HepG2 (cell line): Measurements from ENCODE around the gene EPHA10. TPM values are rescaled to one million over a fixed set of nuclear protein-coding genes. Genes with fewer than 3 reads are reported as not detected.

Source experiments
- ATAC-seq: fragments of 200-7000 bp; cut with Tn5 transposase; 3 replicates; pipeline ENCODE4 v1.9.1; 2020; ENCODE audit warnings: mild to moderate bottlenecking, moderate library complexity
- BruUV-seq: library from RNA; stranded (reverse); fragments of 400-500 nt; replicated peaks from 2 replicates; lab custom pipeline; 2021; lab: Mats Ljungman, UMichigan
- CTCF ChIA-PET: fragments of 300-600 bp; formaldehyde crosslinking; extraction: SDS; loops from one replicate; lab custom pipeline; 2021; ENCODE audit warnings: low total read pairs, inconsistent platforms, low intra/inter-chr PET ratio; lab: Yijun Ruan, JAX
- POLR2A ChIA-PET: fragments of 350-600 bp; sonication (Branson Sonifier 250); formaldehyde crosslinking; loops from one replicate; lab custom pipeline; 2020; ENCODE audit warnings: antibody characterized with exemption, inconsistent platforms; lab: Yijun Ruan, JAX
- DNase-seq: peaks from one replicate; pipeline ENCODE4 v3.0.0-alpha.2; 2015; ENCODE audit warnings: low spot score
- FAIRE-seq: peaks from 3 replicates; lab custom pipeline; 2011; peaks lifted over from hg19 to GRCh38; lab: Jason Lieb, UNC
- H2AFZ ChIP-seq: one replicate; pipeline ENCODE4 v1.6.1; 2011; ENCODE audit warnings: low read length, inconsistent platforms
- H3K27ac ChIP-seq: fragments of 300-600 bp; 3 replicates; pipeline ENCODE4 v1.8.0; 2011; ENCODE audit warnings: mixed run types, mild to moderate bottlenecking, mixed read lengths, low read length, inconsistent platforms; ENCODE audit not compliant: insufficient read depth; ENCODE audit errors: extremely low read length
- H3K27me3 ChIP-seq, 2 experiments: fragments of 200-600 bp in 1 of 2; 2 replicates in 1 of 2; 3 replicates in 1 of 2; pipeline versions ENCODE4 v1.6.0 to v1.8.0; 2011; ENCODE audit warnings: low read length in 2 of 2, mild to moderate bottlenecking in 2 of 2, moderate library complexity in 2 of 2, inconsistent platforms in 1 of 2; ENCODE audit not compliant: insufficient read depth in 2 of 2, control insufficient read depth in 1 of 2
- H3K36me3 ChIP-seq, 2 experiments: fragments of 200-600 bp in 1 of 2; replicated peaks in 1 of 2; 2 replicates in 1 of 2; 3 replicates in 1 of 2; pipeline versions ENCODE4 v1.5.1 to v1.8.0; 2011; ENCODE audit warnings: low read length in 2 of 2, inconsistent platforms in 1 of 2; ENCODE audit not compliant: insufficient read depth in 2 of 2, control insufficient read depth in 1 of 2
- H3K4me1 ChIP-seq: 2 replicates; pipeline ENCODE4 v1.5.1; 2012; ENCODE audit warnings: low read length, inconsistent platforms; ENCODE audit not compliant: insufficient read depth
- H3K4me2 ChIP-seq: 2 replicates; pipeline ENCODE4 v1.6.0; 2011; ENCODE audit warnings: low read depth, low read length, inconsistent platforms
- H3K4me3 ChIP-seq, 3 experiments: fragments of 200-600 bp in 1 of 3; sonication (generic), shearing (Covaris generic) in 1 of 3; replicated peaks in 1 of 3; 2 replicates each; pipeline ENCODE4 v1.5.1; 2011 to 2016; ENCODE audit warnings: low read length in 3 of 3, inconsistent platforms in 2 of 3, low read depth in 2 of 3, mild to moderate bottlenecking in 2 of 3, control low read depth in 1 of 3, mixed read lengths in 1 of 3; ENCODE audit not compliant: insufficient read depth in 1 of 3
- H3K79me2 ChIP-seq: one replicate; pipeline ENCODE4 v1.6.1; 2011; ENCODE audit warnings: low read length, inconsistent platforms; ENCODE audit not compliant: insufficient read depth
- H3K9ac ChIP-seq: 2 replicates; pipeline ENCODE4 v1.6.0; 2011; ENCODE audit warnings: mild to moderate bottlenecking, low read depth, low read length, inconsistent platforms; ENCODE audit not compliant: insufficient read depth
- H3K9me3 ChIP-seq: 2 replicates; pipeline ENCODE4 v1.5.1; 2012; ENCODE audit warnings: mild to moderate bottlenecking, low read length
- H4K20me1 ChIP-seq: 2 replicates; pipeline ENCODE4 v1.6.0; 2011; ENCODE audit warnings: inconsistent platforms, mild to moderate bottlenecking, low read length, moderate library complexity; ENCODE audit not compliant: insufficient read depth
- BRD4 ChIP-seq: sonication (generic); formaldehyde crosslinking; IDR thresholded peaks from 2 replicates; pipeline ENCODE4 v1.4.0; 2020; ENCODE audit warnings: missing genetic modification reagents
- ESRRA ChIP-seq: sonication (generic); formaldehyde crosslinking; IDR thresholded peaks from 2 replicates; pipeline ENCODE4 v1.5.1; 2020; ENCODE audit warnings: mild to moderate bottlenecking, low read depth, missing genetic modification reagents
- MTF2 ChIP-seq: sonication (generic); formaldehyde crosslinking; IDR thresholded peaks from 2 replicates; pipeline ENCODE4 v1.5.0; 2020; ENCODE audit warnings: missing genetic modification reagents, borderline replicate concordance
- NFATC3 ChIP-seq: sonication (generic); formaldehyde crosslinking; IDR thresholded peaks from 2 replicates; pipeline ENCODE4 v1.5.1; 2020; ENCODE audit warnings: mild to moderate bottlenecking, missing genetic modification reagents
- POLR2A ChIP-seq, 2 experiments: IDR thresholded peaks; 2 replicates each; pipeline ENCODE4 v1.6.1; 2011; ENCODE audit warnings: low read depth in 2 of 2, low read length in 2 of 2, mild to moderate bottlenecking in 1 of 2, moderate library complexity in 1 of 2; ENCODE audit not compliant: insufficient read depth in 1 of 2
- PTBP1 ChIP-seq: fragments of 200-400 bp; formaldehyde crosslinking; IDR thresholded peaks from 2 replicates; pipeline ENCODE4 v1.6.1; 2018; ENCODE audit warnings: low read length, low read depth; ENCODE audit not compliant: poor library complexity, severe bottlenecking
- RBAK ChIP-seq: sonication (generic); formaldehyde crosslinking; IDR thresholded peaks from 2 replicates; pipeline ENCODE4 v1.5.1; 2020; ENCODE audit warnings: mild to moderate bottlenecking, missing genetic modification reagents
- TRIM24 ChIP-seq: sonication (generic); formaldehyde crosslinking; IDR thresholded peaks from 2 replicates; pipeline ENCODE4 v1.8.0; 2022; ENCODE audit warnings: mild to moderate bottlenecking, missing genetic modification reagents
- ZMYM4 ChIP-seq: sonication (generic); formaldehyde crosslinking; IDR thresholded peaks from 2 replicates; pipeline ENCODE4 v1.8.1; 2023; ENCODE audit warnings: mild to moderate bottlenecking, missing genetic modification reagents
- WGBS: methylation state at CpG from one replicate; pipeline ENCODE4 v1.1.6; 2017; ENCODE audit warnings: low lambda C conversion rate; 5-methylcytosine and 5-hydroxymethylcytosine counted together
- in situ Hi-C: cut with HindIII; loops from 2 replicates; pipeline ENCODE4 v1.10.0; 2017; ENCODE audit warnings: low pct_unique_long_range_greater_than_20kb; ENCODE audit not compliant: extremely low pct_ligation_motif_present
- intact Hi-C: fragments of 100-400 bp; cut with micrococcal nuclease; formaldehyde crosslinking; loops from one replicate; pipeline ENCODE4 v1.10.0; 2022; ENCODE audit not compliant: unreplicated experiment
- polyA plus RNA-seq, 8 experiments: library from polyadenylated mRNA; depleted of rRNA in 3 of 8; stranded (reverse) in 7 of 8; unstranded in 1 of 8; fragments of >200 nt; fragmentation: Illumina TruSeq in 4 of 8; extraction: Trizol in 4 of 8; gene quantifications; 2 replicates each; pipeline versions ENCODE4 v1.2.1 to v1.2.3, GENCODE V29; 2011 to 2016; ENCODE audit warnings: low read depth in 4 of 8, missing spikeins in 1 of 8, mixed read lengths in 1 of 8; ENCODE audit not compliant: insufficient read depth in 1 of 8
- total RNA-seq, 5 experiments: library from RNA; depleted of rRNA; stranded (reverse); fragments of >200 nt; fragmentation: Illumina TruSeq; extraction: Trizol; gene quantifications; 2 replicates each; pipeline ENCODE4 v1.2.3, GENCODE V29; 2016; ENCODE audit warnings: low read depth in 1 of 5
- TF ChIP-seq, protein P1 (sequence below): sonication (generic); formaldehyde crosslinking; IDR thresholded peaks from 2 replicates; pipeline ENCODE4 v1.5.1; 2020; ENCODE audit warnings: mild to moderate bottlenecking, missing genetic modification reagents, moderate library complexity
- TF ChIP-seq, protein P2 (sequence below): sonication (generic); formaldehyde crosslinking; IDR thresholded peaks from 2 replicates; pipeline ENCODE4 v1.4.0; 2020; ENCODE audit warnings: missing genetic modification reagents, borderline replicate concordance

The EPHA10 gene
- total and polyA plus RNA-seq, 2 of the 13 experiments (the other 11 are each of a cell fraction or from before 2014, with no cell fraction given): 0.11 to 0.58 TPM

DNA sequence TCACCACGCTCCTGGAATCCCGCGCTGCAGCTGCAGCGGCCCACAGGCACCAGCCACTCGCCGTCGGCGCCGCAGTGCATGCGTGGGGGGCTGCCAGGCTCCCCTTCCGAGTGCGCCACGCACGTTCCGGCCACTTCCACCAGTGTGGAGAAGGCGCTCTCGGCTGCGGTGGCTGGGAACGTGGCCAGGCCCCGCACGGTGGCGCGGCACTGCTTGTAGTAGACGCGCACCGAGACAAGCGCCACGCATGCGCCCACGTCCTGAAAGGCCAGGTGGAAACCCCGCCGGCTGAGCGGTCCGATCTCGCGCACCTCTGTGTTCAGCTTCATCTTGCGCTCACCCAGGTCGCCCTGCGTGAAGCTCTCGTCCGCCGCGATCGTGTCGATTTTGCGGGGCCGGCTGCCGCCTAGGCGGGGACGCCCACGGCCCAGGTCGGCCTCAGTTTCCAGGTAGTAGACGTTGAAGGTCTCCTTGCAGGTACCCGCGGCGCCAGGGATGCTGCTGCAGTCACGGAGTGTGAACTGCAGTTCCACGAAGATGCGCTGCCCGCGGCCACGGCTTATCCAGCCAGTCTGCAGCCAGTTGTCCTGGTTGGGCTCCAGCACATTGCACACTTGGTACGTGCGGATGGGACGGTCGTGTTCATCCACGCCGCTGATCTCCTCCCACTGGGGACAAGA is 3.4 kb downstream of the EPHA10 start:
- ChIA-PET CTCF (no interaction called here), POLR2A (no interaction called here)
- intact Hi-C loops: no loop called here
- no peaks in the 10 kb centered on the region for H3K9me3 ChIP-seq
- H3K27me3 ChIP-seq: peaks cover 0 to 36% of the 10 kb centered on the region in 2 experiments; a peak in 4 of 5 replicates
- ATAC-seq (no peak), DNase-seq (no peak), FAIRE-seq (no peak)
- H3K4me1 ChIP-seq: peaks cover 12% of the 10 kb centered on the region
- no peaks in the 10 kb centered on the region for H3K79me2 ChIP-seq
- H3K27ac ChIP-seq: no peak overlapping the region
- no peak overlapping the region for H3K4me3 ChIP-seq
- TF ChIP-seq ESRRA (CRISPR knock-in tag) (no peak), RBAK (CRISPR knock-in tag) (no peak), BRD4 (CRISPR knock-in tag) (no peak), POLR2A (IDR thresholded peaks at IDR 0.05; ENCODE audit: insufficient read depth in 1 of 2, low read depth in 2 of 2, low read length in 2 of 2) (no peak), PTBP1 (no peak), ZMYM4 (CRISPR knock-in tag) (no peak)
- TF ChIP-seq, protein P1, sequence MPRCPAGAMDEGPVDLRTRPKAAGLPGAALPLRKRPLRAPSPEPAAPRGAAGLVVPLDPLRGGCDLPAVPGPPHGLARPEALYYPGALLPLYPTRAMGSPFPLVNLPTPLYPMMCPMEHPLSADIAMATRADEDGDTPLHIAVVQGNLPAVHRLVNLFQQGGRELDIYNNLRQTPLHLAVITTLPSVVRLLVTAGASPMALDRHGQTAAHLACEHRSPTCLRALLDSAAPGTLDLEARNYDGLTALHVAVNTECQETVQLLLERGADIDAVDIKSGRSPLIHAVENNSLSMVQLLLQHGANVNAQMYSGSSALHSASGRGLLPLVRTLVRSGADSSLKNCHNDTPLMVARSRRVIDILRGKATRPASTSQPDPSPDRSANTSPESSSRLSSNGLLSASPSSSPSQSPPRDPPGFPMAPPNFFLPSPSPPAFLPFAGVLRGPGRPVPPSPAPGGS (CRISPR knock-in tag): no peak
- H3K9ac ChIP-seq: no peak overlapping the region
- in situ Hi-C loops: no loop called here
- H2AFZ ChIP-seq: no peak overlapping the region
- 63% methylated on average over 39 of the region's 68 CpGs for WGBS
- no peaks in the 10 kb centered on the region for H4K20me1 ChIP-seq
- H3K4me2 ChIP-seq: no peak overlapping the region
- no peaks in the 10 kb centered on the region for H3K36me3 ChIP-seq
- BruUV-seq: no TSS peak

DNA sequence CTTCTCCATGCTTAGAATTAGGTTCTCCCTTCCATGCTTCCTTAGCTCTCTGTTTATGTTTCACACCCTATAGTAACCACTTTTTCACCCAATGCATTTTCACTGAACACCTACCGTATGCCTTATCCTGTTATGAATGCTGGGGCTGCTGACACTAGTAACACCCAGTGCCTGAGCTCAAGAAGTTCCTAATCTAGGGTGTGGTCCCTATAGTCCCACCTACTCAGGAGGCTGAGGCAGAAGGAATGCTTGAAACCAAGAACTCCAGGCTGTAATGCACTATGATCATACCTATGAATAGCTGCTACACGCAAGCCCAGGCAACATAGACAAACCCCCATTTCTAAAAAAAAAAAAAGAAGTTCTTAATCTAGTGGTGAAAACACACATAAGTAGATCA is 5.5 kb downstream of the EPHA10 start:
- ChIA-PET CTCF (no interaction called here), POLR2A (no interaction called here)
- no peaks in the 10 kb centered on the region for H3K9me3 ChIP-seq
- no peak overlapping the region for H2AFZ ChIP-seq
- peaks cover 1 to 28% of the 10 kb centered on the region in 2 experiments; a peak in 4 of 5 replicates for H3K27me3 ChIP-seq
- ATAC-seq (no peak), DNase-seq (no peak), FAIRE-seq (no peak)
- no peak overlapping the region for H3K9ac ChIP-seq
- H3K36me3 ChIP-seq: no peaks in the 10 kb centered on the region
- H3K79me2 ChIP-seq: no peaks in the 10 kb centered on the region
- H3K4me2 ChIP-seq: no peak overlapping the region
- no peak overlapping the region for H3K4me3 ChIP-seq
- no peak overlapping the region for H3K27ac ChIP-seq
- WGBS: 0% methylated on average over 2 of the region's 2 CpGs
- no TSS peak for BruUV-seq
- in situ Hi-C loops: no loop called here
- peaks cover 14% of the 10 kb centered on the region; the same call in 1 of the 2 replicates for H3K4me1 ChIP-seq
- H4K20me1 ChIP-seq: no peaks in the 10 kb centered on the region
- intact Hi-C loops: no loop called here
- TF ChIP-seq MTF2 (CRISPR knock-in tag) (no peak), TRIM24 (CRISPR knock-in tag) (no peak), NFATC3 (CRISPR knock-in tag) (no peak)
- TF ChIP-seq, protein P2, sequence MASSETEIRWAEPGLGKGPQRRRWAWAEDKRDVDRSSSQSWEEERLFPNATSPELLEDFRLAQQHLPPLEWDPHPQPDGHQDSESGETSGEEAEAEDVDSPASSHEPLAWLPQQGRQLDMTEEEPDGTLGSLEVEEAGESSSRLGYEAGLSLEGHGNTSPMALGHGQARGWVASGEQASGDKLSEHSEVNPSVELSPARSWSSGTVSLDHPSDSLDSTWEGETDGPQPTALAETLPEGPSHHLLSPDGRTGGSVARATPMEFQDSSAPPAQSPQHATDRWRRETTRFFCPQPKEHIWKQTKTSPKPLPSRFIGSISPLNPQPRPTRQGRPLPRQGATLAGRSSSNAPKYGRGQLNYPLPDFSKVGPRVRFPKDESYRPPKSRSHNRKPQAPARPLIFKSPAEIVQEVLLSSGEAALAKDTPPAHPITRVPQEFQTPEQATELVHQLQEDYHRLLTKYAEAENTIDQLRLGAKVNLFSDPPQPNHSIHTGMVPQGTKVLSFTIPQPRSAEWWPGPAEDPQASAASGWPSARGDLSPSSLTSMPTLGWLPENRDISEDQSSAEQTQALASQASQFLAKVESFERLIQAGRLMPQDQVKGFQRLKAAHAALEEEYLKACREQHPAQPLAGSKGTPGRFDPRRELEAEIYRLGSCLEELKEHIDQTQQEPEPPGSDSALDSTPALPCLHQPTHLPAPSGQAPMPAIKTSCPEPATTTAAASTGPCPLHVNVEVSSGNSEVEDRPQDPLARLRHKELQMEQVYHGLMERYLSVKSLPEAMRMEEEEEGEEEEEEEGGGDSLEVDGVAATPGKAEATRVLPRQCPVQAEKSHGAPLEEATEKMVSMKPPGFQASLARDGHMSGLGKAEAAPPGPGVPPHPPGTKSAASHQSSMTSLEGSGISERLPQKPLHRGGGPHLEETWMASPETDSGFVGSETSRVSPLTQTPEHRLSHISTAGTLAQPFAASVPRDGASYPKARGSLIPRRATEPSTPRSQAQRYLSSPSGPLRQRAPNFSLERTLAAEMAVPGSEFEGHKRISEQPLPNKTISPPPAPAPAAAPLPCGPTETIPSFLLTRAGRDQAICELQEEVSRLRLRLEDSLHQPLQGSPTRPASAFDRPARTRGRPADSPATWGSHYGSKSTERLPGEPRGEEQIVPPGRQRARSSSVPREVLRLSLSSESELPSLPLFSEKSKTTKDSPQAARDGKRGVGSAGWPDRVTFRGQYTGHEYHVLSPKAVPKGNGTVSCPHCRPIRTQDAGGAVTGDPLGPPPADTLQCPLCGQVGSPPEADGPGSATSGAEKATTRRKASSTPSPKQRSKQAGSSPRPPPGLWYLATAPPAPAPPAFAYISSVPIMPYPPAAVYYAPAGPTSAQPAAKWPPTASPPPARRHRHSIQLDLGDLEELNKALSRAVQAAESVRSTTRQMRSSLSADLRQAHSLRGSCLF: no peak
